ENCODE results near the gene GPR161.

DNA sequence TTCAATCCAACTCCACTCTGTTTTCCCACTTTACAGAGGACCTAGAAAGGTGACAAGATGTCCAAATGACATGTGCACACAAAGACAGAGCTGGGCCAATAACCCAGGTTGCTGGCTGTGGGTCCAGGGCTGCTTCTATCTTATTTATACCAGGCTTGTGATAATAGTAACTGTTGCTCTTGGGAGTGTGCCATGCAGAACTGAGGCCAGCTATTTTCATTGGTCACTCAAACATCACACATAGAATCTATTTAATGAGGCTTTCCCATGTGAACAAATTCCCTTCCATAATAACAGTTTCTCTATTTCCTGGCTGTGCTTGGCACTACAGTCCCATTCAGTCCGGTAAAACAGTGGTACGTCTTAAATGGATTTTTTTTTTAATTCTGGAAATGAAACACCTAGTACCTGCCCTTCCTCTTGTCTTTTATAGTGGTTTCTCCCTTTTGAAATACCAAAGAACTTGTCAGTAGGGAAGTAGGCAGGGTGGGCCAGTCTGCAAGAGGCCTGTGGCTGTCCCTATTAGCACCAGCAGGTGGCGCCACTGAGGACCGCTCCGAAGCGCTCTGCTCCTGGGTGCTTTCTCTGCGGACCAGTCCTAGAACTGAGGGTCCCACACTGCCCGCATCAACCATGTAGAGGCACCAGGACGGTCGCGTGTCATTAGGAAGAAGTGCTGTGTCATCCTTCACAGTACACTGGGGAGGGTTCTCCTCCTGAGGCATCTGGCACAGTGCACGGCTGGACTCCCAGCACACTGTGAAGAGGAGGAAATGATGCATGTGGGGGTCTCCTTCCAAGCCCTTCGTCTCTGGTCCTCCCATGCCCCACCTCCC is 52.1 kb downstream of the GPR161 start:
- no peak for TF ChIP-seq KLF13 (tag; IDR thresholded peaks at IDR 0.05; ENCODE audit: borderline replicate concordance, low read depth)
- TF ChIP-seq, protein P1, sequence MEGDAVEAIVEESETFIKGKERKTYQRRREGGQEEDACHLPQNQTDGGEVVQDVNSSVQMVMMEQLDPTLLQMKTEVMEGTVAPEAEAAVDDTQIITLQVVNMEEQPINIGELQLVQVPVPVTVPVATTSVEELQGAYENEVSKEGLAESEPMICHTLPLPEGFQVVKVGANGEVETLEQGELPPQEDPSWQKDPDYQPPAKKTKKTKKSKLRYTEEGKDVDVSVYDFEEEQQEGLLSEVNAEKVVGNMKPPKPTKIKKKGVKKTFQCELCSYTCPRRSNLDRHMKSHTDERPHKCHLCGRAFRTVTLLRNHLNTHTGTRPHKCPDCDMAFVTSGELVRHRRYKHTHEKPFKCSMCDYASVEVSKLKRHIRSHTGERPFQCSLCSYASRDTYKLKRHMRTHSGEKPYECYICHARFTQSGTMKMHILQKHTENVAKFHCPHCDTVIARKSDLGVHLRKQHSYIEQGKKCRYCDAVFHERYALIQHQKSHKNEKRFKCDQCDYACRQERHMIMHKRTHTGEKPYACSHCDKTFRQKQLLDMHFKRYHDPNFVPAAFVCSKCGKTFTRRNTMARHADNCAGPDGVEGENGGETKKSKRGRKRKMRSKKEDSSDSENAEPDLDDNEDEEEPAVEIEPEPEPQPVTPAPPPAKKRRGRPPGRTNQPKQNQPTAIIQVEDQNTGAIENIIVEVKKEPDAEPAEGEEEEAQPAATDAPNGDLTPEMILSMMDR (IDR thresholded peaks at IDR 0.05 in 2 of 3, conservative IDR thresholded peaks at IDR 0.05 in 1 of 3; ENCODE audit: insufficient read depth in 2 of 3, low read depth in 1 of 3, low read length in 3 of 3): peak; percentile 88 to 98 (median 92)
- TF ChIP-seq MYBL2 (IDR thresholded peaks at IDR 0.05; ENCODE audit: low read depth): no peak
- TF ChIP-seq MYBL2 (CRISPR knock-in tag; IDR thresholded peaks at IDR 0.05; ENCODE audit: borderline replicate concordance): no peak
- no peak for TF ChIP-seq EZH2 (IDR thresholded peaks at IDR 0.05; ENCODE audit: borderline replicate concordance, low read depth, low read length)
- TF ChIP-seq ETV1 (tag; conservative IDR thresholded peaks at IDR 0.05; ENCODE audit: low read depth): 0 out of 2 replicates have a peak, but pooled peaks have one; percentile 8
- peak; percentile 80 for TF ChIP-seq SMC3 (conservative IDR thresholded peaks at IDR 0.05; ENCODE audit: insufficient read depth, low read depth, low read length)
- TF ChIP-seq RAD21 (CRISPR knock-in tag; conservative IDR thresholded peaks at IDR 0.05 in 1 of 2, IDR thresholded peaks at IDR 0.05 in 1 of 2): peak; percentile 47 to 68; a peak in 3 of 4 replicates
- no peak for TF ChIP-seq ZBED1 (IDR thresholded peaks at IDR 0.05)

Measured in K562 (cell line).